Measurements from ENCODE around the gene DCAF8L1.

DNA sequence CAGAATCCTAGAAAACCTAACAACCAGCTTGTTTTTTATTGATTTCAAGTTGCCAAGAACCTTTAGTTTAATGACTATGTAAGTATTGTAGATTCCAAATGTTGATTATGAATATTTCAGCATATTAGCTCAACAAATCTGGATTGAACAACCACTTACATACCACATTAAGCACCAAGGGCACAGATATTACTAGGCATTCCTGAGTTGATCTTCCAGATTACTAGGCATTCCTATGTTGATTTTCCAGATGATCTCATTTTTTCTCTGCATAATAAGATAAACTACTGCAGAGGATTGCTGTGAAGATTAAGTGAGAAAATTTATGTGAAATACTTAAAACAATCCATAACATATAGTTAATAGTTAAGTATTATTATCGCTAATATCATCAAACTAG, 17.4 kb upstream of the DCAF8L1 start:
- no peak for TF ChIP-seq TCF12 (IDR thresholded peaks at IDR 0.05)
- TF ChIP-seq RAD21 (IDR thresholded peaks at IDR 0.05; ENCODE audit: low read length): no peak
- TF ChIP-seq, protein P1, sequence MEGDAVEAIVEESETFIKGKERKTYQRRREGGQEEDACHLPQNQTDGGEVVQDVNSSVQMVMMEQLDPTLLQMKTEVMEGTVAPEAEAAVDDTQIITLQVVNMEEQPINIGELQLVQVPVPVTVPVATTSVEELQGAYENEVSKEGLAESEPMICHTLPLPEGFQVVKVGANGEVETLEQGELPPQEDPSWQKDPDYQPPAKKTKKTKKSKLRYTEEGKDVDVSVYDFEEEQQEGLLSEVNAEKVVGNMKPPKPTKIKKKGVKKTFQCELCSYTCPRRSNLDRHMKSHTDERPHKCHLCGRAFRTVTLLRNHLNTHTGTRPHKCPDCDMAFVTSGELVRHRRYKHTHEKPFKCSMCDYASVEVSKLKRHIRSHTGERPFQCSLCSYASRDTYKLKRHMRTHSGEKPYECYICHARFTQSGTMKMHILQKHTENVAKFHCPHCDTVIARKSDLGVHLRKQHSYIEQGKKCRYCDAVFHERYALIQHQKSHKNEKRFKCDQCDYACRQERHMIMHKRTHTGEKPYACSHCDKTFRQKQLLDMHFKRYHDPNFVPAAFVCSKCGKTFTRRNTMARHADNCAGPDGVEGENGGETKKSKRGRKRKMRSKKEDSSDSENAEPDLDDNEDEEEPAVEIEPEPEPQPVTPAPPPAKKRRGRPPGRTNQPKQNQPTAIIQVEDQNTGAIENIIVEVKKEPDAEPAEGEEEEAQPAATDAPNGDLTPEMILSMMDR (IDR thresholded peaks at IDR 0.05): no peak
- TF ChIP-seq EZH2phosphoT487 (IDR thresholded peaks at IDR 0.05; ENCODE audit: borderline replicate concordance, low read depth): no peak

All from SK-N-SH (cell line).